Measurements from ENCODE around the gene ADAM11. TPM values are rescaled to one million over a fixed set of nuclear protein-coding genes. Genes with fewer than 3 reads are reported as not detected.
"Not testable (repeated sequence)": the region's sequence is repeated elsewhere in the genome, so short reads cannot be mapped to it uniquely, and the experiment has no call there.

The ADAM11 gene
- total and polyA plus RNA-seq, 7 donors: under 0.01 to 3.3 (median 2.5) TPM; not detected in 1

DNA sequence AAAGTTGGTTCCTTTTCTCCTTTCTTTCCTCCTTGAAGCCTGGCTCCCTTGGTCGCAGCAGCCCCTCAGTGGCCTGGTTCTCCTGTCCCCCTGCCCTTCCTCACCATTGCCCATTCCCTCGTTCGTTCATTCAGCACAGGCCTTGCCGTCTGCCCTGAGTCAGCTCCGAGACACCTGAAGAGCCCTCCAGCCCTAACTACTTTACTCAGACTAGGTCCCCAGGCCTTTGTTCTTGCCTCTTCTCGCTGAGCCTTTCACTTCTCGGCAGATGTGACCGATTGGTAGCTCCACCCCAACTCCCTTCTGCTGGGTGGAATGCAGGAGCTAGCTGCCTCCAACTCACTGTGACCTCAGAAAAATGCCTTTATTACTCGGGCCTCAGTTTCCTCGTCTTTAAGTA, 7.0 kb upstream of the ADAM11 start:
- peaks cover 0 to 27% (median 5%) of the 10 kb centered on the region in 4 donors for H3K36me3 ChIP-seq
- H3K9me3 ChIP-seq: no peaks in the 10 kb centered on the region
- DNase-seq: no peak
- no peak overlapping the region for H3K27ac ChIP-seq
- H3K4me1 ChIP-seq: no peaks in the 10 kb centered on the region
- WGBS, 2 donors: 94% methylated on average over 10 of the region's 10 CpGs
- H3K27me3 ChIP-seq: no peaks in the 10 kb centered on the region
- H3K4me3 ChIP-seq: no peak overlapping the region
- intact Hi-C loops (cut with DNase I): no loop called here
- TF ChIP-seq EP300 (IDR thresholded peaks at IDR 0.05) (no peak), POLR2A (IDR thresholded peaks at IDR 0.05) (no peak), POLR2AphosphoS5 (IDR thresholded peaks at IDR 0.05) (no peak)
- TF ChIP-seq, protein P1, sequence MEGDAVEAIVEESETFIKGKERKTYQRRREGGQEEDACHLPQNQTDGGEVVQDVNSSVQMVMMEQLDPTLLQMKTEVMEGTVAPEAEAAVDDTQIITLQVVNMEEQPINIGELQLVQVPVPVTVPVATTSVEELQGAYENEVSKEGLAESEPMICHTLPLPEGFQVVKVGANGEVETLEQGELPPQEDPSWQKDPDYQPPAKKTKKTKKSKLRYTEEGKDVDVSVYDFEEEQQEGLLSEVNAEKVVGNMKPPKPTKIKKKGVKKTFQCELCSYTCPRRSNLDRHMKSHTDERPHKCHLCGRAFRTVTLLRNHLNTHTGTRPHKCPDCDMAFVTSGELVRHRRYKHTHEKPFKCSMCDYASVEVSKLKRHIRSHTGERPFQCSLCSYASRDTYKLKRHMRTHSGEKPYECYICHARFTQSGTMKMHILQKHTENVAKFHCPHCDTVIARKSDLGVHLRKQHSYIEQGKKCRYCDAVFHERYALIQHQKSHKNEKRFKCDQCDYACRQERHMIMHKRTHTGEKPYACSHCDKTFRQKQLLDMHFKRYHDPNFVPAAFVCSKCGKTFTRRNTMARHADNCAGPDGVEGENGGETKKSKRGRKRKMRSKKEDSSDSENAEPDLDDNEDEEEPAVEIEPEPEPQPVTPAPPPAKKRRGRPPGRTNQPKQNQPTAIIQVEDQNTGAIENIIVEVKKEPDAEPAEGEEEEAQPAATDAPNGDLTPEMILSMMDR (IDR thresholded peaks at IDR 0.05): no peak

DNA sequence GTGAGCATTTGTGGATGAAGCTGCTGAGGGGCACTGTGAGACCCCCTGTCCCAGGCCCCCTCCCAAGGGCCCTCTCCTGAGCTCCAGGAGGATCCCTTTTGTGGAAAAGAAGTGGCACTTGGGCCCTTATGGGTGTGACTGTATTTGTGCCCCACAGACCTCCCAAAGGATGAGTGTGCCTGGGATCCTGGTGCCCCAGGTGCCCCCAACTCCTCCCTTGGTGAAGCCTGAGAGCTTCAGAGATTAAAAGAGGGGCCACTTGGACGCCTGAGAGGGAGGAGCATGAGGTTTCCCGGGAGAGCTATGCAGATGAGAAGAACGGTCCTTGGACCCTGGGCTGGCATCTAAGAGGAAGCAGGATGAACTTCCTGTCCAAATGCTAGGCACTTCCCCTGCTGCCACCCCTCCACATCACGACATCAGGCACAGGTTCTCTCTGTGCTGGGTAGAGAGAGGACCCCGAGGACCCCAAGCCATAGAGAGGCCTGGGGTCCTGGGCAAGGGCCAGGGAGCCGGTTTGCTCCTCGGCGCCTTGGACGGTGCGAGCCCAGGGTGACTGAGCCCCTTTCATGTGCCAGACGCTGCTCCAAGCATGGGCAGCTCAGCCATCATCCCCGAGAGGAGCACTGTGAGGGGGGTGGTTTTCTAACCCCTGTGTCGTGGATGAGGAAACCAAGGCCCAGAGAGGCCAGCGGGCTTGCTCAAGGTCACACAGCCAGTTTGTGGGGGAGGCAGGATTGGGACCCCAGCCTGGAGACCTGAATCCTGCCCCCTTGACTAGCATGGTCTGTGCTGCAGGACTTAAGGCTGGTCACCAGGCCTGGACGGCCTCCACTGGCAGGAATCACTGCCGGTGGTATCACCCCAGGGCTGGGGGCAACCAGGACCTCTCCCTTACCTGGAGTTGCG, 5.6 kb upstream of the ADAM11 start:
- TF ChIP-seq, protein P1 (IDR thresholded peaks at IDR 0.05): no peak
- TF ChIP-seq POLR2AphosphoS5 (IDR thresholded peaks at IDR 0.05) (no peak), POLR2A (IDR thresholded peaks at IDR 0.05) (no peak), EP300 (IDR thresholded peaks at IDR 0.05) (no peak)
- H3K27ac ChIP-seq: no peak overlapping the region
- intact Hi-C loops (cut with DNase I): no loop called here
- no peak overlapping the region for H3K4me3 ChIP-seq
- H3K4me1 ChIP-seq: peaks cover 0 to 1% (median under 1%) of the 10 kb centered on the region in 4 donors
- no peak for DNase-seq
- no peaks in the 10 kb centered on the region for H3K9me3 ChIP-seq
- H3K27me3 ChIP-seq: peaks cover 0 to 8% (median 2%) of the 10 kb centered on the region in 3 donors
- WGBS, 2 donors: 84 to 88% methylated on average over 17 of the region's 17 CpGs
- peaks cover 0 to 14% (median 2%) of the 10 kb centered on the region in 4 donors for H3K36me3 ChIP-seq

DNA sequence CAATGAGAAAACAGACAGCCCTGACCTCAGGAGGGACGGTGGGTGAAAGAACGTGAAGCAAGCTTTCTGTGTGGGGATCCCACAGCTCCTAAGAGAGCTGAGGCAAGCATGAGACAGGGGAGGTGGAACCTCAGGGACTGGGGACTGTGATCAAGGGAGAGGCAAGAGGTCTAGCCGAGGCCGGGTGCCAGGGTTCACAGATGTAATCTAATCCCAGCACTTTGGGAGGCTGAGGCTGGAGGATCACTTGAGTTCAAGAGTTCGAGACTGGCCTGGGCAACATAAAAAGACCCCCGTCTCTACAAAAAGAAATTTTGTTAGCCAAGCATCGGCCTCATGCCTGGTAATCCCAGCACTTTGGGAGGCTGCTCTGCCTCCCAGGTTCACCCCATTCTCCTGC, 4.5 kb upstream of the ADAM11 start:
- Histone ChIP-seq H3K4me1 (peaks cover 0 to 10% (median 9%) of the 10 kb centered on the region in 4 donors), H3K27me3 (peaks cover 3 to 16% (median 7%) of the 10 kb centered on the region in 3 donors), H3K4me3 (no peak overlapping the region), H3K36me3 (peaks cover 0 to 3% (median 2%) of the 10 kb centered on the region in 4 donors), H3K27ac (no peak overlapping the region), H3K9me3 (no peaks in the 10 kb centered on the region)
- intact Hi-C loops (cut with DNase I): no loop called here
- no peak for DNase-seq
- TF ChIP-seq POLR2A (IDR thresholded peaks at IDR 0.05): no peak
- TF ChIP-seq, protein P1 (IDR thresholded peaks at IDR 0.05): no peak
- TF ChIP-seq POLR2AphosphoS5 (IDR thresholded peaks at IDR 0.05): no peak
- TF ChIP-seq EP300 (IDR thresholded peaks at IDR 0.05): no peak
- 69 to 78% methylated on average over 7 of the region's 7 CpGs for WGBS, 2 donors

DNA sequence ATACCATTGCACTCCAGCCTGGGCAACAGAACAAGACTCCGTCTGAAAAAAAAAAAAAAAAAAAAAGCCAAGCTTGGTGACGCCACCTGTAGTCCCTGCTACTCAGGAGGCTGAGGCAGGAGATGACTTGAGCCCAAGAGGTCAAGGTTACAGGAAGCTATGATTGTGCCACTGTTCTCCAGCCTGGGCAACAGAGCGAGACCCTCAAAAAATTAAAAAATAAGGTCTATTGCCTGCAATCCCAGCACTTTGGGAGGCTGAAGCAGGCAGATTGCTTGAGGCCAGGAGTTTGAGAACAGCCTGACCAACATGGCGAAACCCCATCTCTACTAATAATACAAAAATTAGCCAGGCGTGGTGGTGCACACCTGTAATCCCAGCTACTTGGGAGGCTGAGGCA, 3.6 kb upstream of the ADAM11 start:
- H3K9me3 ChIP-seq; H3K27ac ChIP-seq; intact Hi-C loops (cut with DNase I); DNase-seq; H3K36me3 ChIP-seq; H3K4me3 ChIP-seq: not testable (repeated sequence)
- 89 to 95% methylated on average over 5 of the region's 5 CpGs for WGBS, 2 donors
- peaks cover 10 to 25% (median 16%) of the 10 kb centered on the region in 3 donors for H3K27me3 ChIP-seq
- H3K4me1 ChIP-seq: peaks cover 0 to 16% (median 14%) of the 10 kb centered on the region in 4 donors

DNA sequence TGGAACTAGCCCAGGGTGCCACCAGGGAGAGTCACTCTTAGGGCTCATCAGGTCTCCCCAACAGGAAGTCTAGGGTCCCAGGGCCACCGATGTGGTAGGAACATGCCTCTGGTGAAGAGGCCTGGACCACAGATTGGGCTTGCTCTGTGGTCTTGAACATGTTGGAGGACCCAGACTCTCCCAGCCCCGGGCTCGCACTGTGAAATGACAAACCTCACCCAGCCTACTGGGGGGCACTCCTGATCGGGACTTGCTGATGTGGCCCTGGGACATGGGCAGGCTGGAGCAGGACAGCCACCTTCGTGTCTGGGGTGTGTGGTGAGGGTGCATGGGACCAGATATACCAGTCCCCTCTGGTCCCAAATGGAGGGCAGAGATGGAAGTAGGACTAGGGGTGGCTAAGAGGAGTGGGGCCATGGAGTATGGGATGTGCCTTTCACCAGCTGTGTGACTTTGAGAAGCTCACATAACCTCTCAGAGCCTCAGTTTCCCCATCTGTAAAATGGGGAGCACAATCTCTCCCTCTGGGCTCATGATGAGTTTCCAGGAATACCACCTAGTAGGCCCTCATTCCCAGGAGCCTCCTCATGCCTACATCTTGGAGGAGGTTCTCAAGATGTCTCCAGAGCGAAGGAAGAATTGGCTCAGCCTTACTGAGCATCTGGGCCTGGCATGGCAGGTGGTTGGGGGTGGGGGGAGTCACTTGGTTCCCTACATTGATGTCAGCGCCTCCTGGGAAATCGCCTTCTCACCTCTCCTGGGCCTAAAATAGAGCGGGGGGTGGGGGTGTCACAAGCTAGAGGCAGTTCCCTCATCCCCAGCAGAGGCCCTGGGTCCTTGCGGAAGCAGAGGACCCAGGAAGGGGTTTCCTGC, 1.5 kb upstream of the ADAM11 start:
- no peak for DNase-seq
- TF ChIP-seq EP300 (IDR thresholded peaks at IDR 0.05) (no peak), POLR2AphosphoS5 (IDR thresholded peaks at IDR 0.05) (no peak), POLR2A (IDR thresholded peaks at IDR 0.05) (no peak)
- TF ChIP-seq, protein P1 (IDR thresholded peaks at IDR 0.05): no peak
- peaks cover 0 to 16% (median 14%) of the 10 kb centered on the region in 4 donors for H3K4me1 ChIP-seq
- H3K36me3 ChIP-seq: no peaks in the 10 kb centered on the region
- H3K27ac ChIP-seq: no peak overlapping the region
- WGBS, 2 donors: 79 to 84% methylated on average over 10 of the region's 10 CpGs
- peaks cover 14 to 45% (median 34%) of the 10 kb centered on the region in 3 donors for H3K27me3 ChIP-seq
- H3K4me3 ChIP-seq: no peak overlapping the region
- H3K9me3 ChIP-seq: no peaks in the 10 kb centered on the region
- intact Hi-C loops (cut with DNase I): no loop called here
